Measurements from ENCODE around the gene RND1.
"Not testable (repeated sequence)": the region's sequence is repeated elsewhere in the genome, so short reads cannot be mapped to it uniquely, and the experiment has no call there.

The RND1 gene

GRCh38 chr12:48868451-48868850 is 2.8 kb upstream of the RND1 start:
- DNase-seq (ENCODE audit: low spot score): no peak

- DNase-seq (ENCODE audit: low spot score): no peak
Measured at GRCh38 chr12:48866052-48866711, 512 bp upstream of the RND1 start.

- DNase-seq (ENCODE audit: low spot score): no peak
Measured at GRCh38 chr12:48863291-48863690, 2.4 kb downstream of the RND1 start.

- no peak for DNase-seq (ENCODE audit: low spot score)
Measured at GRCh38 chr12:48862760-48863159, 2.9 kb downstream of the RND1 start.

- peak; percentile 65 for DNase-seq (ENCODE audit: low spot score)
Measured at GRCh38 chr12:48861111-48861510, 4.6 kb downstream of the RND1 start.

- not testable (repeated sequence) for DNase-seq (ENCODE audit: low spot score)
Measured at GRCh38 chr12:48860236-48860635, 5.4 kb downstream of the RND1 start.

- no peak for DNase-seq (ENCODE audit: low spot score)
Measured at GRCh38 chr12:48859607-48860006, 6.1 kb downstream of the RND1 start.

GRCh38 chr12:48858043-48858442 is 7.6 kb downstream of the RND1 start:
- no peak for DNase-seq (ENCODE audit: low spot score)

- DNase-seq (ENCODE audit: low spot score): no peak
Measured at GRCh38 chr12:48857278-48857994, 8.2 kb downstream of the RND1 start.

- no peak for DNase-seq (ENCODE audit: low spot score)
Measured at GRCh38 chr12:48856379-48856778, 9.3 kb downstream of the RND1 start.

GRCh38 chr12:48854932-48855331 is 10.7 kb downstream of the RND1 start:
- DNase-seq (ENCODE audit: low spot score): not testable (repeated sequence)

- no peak for DNase-seq (ENCODE audit: low spot score)
Measured at GRCh38 chr12:48854488-48854887, 11.2 kb downstream of the RND1 start.

- peak; percentile 90 for DNase-seq (ENCODE audit: low spot score)
Measured at GRCh38 chr12:48852734-48853688, 12.7 kb downstream of the RND1 start.

GRCh38 chr12:48851883-48852733 is 13.6 kb downstream of the RND1 start, which contains the start of gene DDX23:
DDX23 (minus strand) TSS chr12:48852163; CDS start chr12:48845782, 6,381 bp downstream.
- DNase-seq (ENCODE audit: low spot score): peak; percentile 98

- DNase-seq (ENCODE audit: low spot score): not testable (repeated sequence)
Measured at GRCh38 chr12:48842021-48842420, 23.6 kb downstream of the RND1 start.

- DNase-seq (ENCODE audit: low spot score): no peak
Measured at GRCh38 chr12:48838048-48838447, 27.6 kb downstream of the RND1 start.

GRCh38 chr12:48832321-48833060 is 33.2 kb downstream of the RND1 start:
- no peak for DNase-seq (ENCODE audit: low spot score)

GRCh38 chr12:48831257-48831656 is 34.4 kb downstream of the RND1 start:
- DNase-seq (ENCODE audit: low spot score): no peak

GRCh38 chr12:48828841-48829575 is 36.7 kb downstream of the RND1 start:
- no peak for DNase-seq (ENCODE audit: low spot score)

- DNase-seq (ENCODE audit: low spot score): no peak
Measured at GRCh38 chr12:48828293-48828692, 37.4 kb downstream of the RND1 start.
